ENCODE results near the gene ZCCHC14. TPM values are rescaled to one million over a fixed set of nuclear protein-coding genes. Genes with fewer than 3 reads are reported as not detected.
A peak's percentile ranks its signal among the peaks of the same experiment; 100 is the strongest.

ZCCHC14 gene
- polyA plus RNA-seq, 1 experiment, result 2.7 TPM

- H3K4me3 ChIP-seq (ENCODE audit: low read depth, low read length), result no peak overlapping the region
- no peaks in the 10 kb centered on the region for H3K27me3 ChIP-seq (ENCODE audit: control insufficient read depth, insufficient read depth, low read length)
- no peak for TF ChIP-seq CTCF (IDR thresholded peaks at IDR 0.05; ENCODE audit: insufficient read depth, low read depth, low read length)
- H3K36me3 ChIP-seq (ENCODE audit: control insufficient read depth, insufficient read depth, low read length), result peaks cover 19% of the 10 kb centered on the region
- DNase-seq (ENCODE audit: low read depth), result no peak
- POLR2A ChIA-PET, result no interaction called here
- CTCF ChIA-PET, result interaction anchor here (1.8 kb wide), 1 partner anchor 16 kb away, joined by 8 read pairs; no protein-coding TSS in a partner anchor
Observed at GRCh38 chr16:87410968-87411367, 81.9 kb downstream of the ZCCHC14 start.

GRCh38 chr16:87410530-87410929 is 82.3 kb downstream of the ZCCHC14 start:
- peaks cover 19% of the 10 kb centered on the region for H3K36me3 ChIP-seq (ENCODE audit: control insufficient read depth, insufficient read depth, low read length)
- no peak overlapping the region for H3K4me3 ChIP-seq (ENCODE audit: low read depth, low read length)
- no peaks in the 10 kb centered on the region for H3K27me3 ChIP-seq (ENCODE audit: control insufficient read depth, insufficient read depth, low read length)
- no peak for DNase-seq (ENCODE audit: low read depth)
- TF ChIP-seq CTCF (IDR thresholded peaks at IDR 0.05; ENCODE audit: insufficient read depth, low read depth, low read length), result no peak
- ChIA-PET POLR2A (no interaction called here), CTCF (interaction anchor here (1.0 to 1.8 kb wide), 2 partner anchors 16 to 226 kb away, joined by 4 to 8 read pairs; no protein-coding TSS in a partner anchor)

GRCh38 chr16:87409781-87410180 is 83.0 kb downstream of the ZCCHC14 start:
- no peak for TF ChIP-seq CTCF (IDR thresholded peaks at IDR 0.05; ENCODE audit: insufficient read depth, low read depth, low read length)
- peaks cover 21% of the 10 kb centered on the region for H3K36me3 ChIP-seq (ENCODE audit: control insufficient read depth, insufficient read depth, low read length)
- H3K4me3 ChIP-seq (ENCODE audit: low read depth, low read length), result no peak overlapping the region
- no peak for DNase-seq (ENCODE audit: low read depth)
- ChIA-PET POLR2A (interaction anchor here (0.6 kb wide), 1 partner anchor 14 kb away, joined by 4 read pairs; no protein-coding TSS in a partner anchor), CTCF (interaction anchor here (1.0 to 1.8 kb wide), 2 partner anchors 15 to 226 kb away, joined by 4 to 8 read pairs; no protein-coding TSS in a partner anchor)
- no peaks in the 10 kb centered on the region for H3K27me3 ChIP-seq (ENCODE audit: control insufficient read depth, insufficient read depth, low read length)

GRCh38 chr16:87409153-87409552 is 83.7 kb downstream of the ZCCHC14 start:
- no peaks in the 10 kb centered on the region for H3K27me3 ChIP-seq (ENCODE audit: control insufficient read depth, insufficient read depth, low read length)
- no peak for DNase-seq (ENCODE audit: low read depth)
- peaks cover 22% of the 10 kb centered on the region for H3K36me3 ChIP-seq (ENCODE audit: control insufficient read depth, insufficient read depth, low read length)
- POLR2A ChIA-PET, result no interaction called here
- no peak for TF ChIP-seq CTCF (IDR thresholded peaks at IDR 0.05; ENCODE audit: insufficient read depth, low read depth, low read length)
- H3K4me3 ChIP-seq (ENCODE audit: low read depth, low read length), result no peak overlapping the region
- CTCF ChIA-PET, result interaction anchor here (1.8 kb wide), 1 partner anchor 14 kb away, joined by 8 read pairs; no protein-coding TSS in a partner anchor

GRCh38 chr16:87407511-87408112 is 85.2 kb downstream of the ZCCHC14 start:
- Histone ChIP-seq H3K27me3 (ENCODE audit: control insufficient read depth, insufficient read depth, low read length) (no peaks in the 10 kb centered on the region), H3K4me3 (ENCODE audit: low read depth, low read length) (no peak overlapping the region), H3K36me3 (ENCODE audit: control insufficient read depth, insufficient read depth, low read length) (peaks cover 21% of the 10 kb centered on the region)
- POLR2A ChIA-PET, result no interaction called here
- TF ChIP-seq CTCF (IDR thresholded peaks at IDR 0.05; ENCODE audit: insufficient read depth, low read depth, low read length), result no peak
- DNase-seq (ENCODE audit: low read depth), result peak; percentile 59
- CTCF ChIA-PET, result interaction anchor here (0.6 to 1.2 kb wide), 5 partner anchors 9 to 229 kb away, joined by 3 to 6 read pairs (median 4); partner anchors contain the start of gene C16orf95

Measured in BJ (cell line).